ENCODE results near the gene NKAIN4. TPM values are rescaled to one million over a fixed set of nuclear protein-coding genes. Genes with fewer than 3 reads are reported as not detected.

The NKAIN4 gene
- total RNA-seq, 4 donors from 2014 or later, result 0.79 TPM; not detected in 3

DNA sequence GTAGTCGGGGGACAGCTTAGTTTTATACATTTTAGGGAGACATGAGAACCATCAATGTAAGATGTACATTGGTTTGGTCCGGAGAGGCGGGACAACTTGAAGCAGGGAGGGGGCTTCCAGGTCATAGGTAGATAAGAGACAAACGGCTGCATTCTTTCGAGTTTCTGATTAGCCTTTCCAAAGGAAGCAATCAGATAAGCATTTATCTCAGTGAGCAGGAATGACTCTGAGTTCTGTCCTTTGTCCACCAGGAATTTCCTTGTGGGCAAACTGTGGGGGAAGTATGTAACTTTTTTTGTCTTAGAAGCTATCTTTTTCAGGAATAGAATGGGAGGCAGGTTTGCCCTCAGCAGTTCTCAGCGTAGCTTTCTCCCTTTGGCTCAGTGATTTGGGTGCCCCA lies 39.7 kb downstream of the NKAIN4 start:
- in situ Hi-C loops (cut with MboI; ENCODE audit: low pct_ligation_motif_present in 1 of 4, low pct_unique_long_range_greater_than_20kb in 1 of 4, low sequenced_read_pairs in 3 of 4) (no loop called here), intact Hi-C loops (cut with DNase I; ENCODE audit: low total_unique reads) (no loop called here)
- WGBS, 2 donors (ENCODE audit: low coverage in 1 of 2), result 57 to 86% methylated on average over 1 to 6 of the region's 6 CpGs
- H3K4me1 ChIP-seq, result peaks cover 11 to 36% (median 31%) of the 10 kb centered on the region in 4 donors
- H3K27ac ChIP-seq, result peak overlapping the region in 1 of 4 donors; percentile 91
- H3K9me3 ChIP-seq, result no peaks in the 10 kb centered on the region
- H3K4me3 ChIP-seq, result peak overlapping the region in 1 of 4 donors; percentile 96
- no peak for DNase-seq
- H3K27me3 ChIP-seq, result no peaks in the 10 kb centered on the region
- H3K36me3 ChIP-seq, result peaks cover 0 to 9% (median 4%) of the 10 kb centered on the region in 4 donors
- TF ChIP-seq, protein P1, sequence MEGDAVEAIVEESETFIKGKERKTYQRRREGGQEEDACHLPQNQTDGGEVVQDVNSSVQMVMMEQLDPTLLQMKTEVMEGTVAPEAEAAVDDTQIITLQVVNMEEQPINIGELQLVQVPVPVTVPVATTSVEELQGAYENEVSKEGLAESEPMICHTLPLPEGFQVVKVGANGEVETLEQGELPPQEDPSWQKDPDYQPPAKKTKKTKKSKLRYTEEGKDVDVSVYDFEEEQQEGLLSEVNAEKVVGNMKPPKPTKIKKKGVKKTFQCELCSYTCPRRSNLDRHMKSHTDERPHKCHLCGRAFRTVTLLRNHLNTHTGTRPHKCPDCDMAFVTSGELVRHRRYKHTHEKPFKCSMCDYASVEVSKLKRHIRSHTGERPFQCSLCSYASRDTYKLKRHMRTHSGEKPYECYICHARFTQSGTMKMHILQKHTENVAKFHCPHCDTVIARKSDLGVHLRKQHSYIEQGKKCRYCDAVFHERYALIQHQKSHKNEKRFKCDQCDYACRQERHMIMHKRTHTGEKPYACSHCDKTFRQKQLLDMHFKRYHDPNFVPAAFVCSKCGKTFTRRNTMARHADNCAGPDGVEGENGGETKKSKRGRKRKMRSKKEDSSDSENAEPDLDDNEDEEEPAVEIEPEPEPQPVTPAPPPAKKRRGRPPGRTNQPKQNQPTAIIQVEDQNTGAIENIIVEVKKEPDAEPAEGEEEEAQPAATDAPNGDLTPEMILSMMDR (IDR thresholded peaks at IDR 0.05), result no peak
- TF ChIP-seq POLR2A (IDR thresholded peaks at IDR 0.05) (no peak), POLR2AphosphoS5 (IDR thresholded peaks at IDR 0.05) (no peak), EP300 (IDR thresholded peaks at IDR 0.05; ENCODE audit: low read depth) (no peak)

DNA sequence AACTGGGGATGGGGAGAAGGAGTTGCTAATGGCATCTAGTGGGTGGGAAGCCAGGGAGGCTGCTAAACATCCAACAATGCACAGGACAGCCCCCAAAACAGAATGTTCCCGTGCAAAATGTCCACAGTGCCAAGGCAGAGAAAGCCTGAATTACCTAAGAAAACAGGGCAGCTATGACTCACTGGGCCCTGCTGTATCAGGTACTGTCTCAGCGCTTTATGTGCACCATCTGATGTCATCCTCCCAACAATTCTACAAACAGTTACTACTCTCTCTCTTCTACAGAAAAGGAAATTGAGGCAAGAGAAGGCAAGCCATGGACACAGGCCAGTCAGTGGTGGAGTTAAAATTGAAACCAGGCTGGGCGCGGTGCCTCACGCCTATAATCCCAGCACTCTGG lies 41.5 kb downstream of the NKAIN4 start:
- TF ChIP-seq EP300 (IDR thresholded peaks at IDR 0.05; ENCODE audit: low read depth) (no peak), POLR2A (IDR thresholded peaks at IDR 0.05) (no peak), POLR2AphosphoS5 (IDR thresholded peaks at IDR 0.05) (no peak)
- TF ChIP-seq, protein P1 (IDR thresholded peaks at IDR 0.05), result no peak
- H3K27ac ChIP-seq, result no peak overlapping the region
- in situ Hi-C loops (cut with MboI; ENCODE audit: low pct_ligation_motif_present in 1 of 4, low pct_unique_long_range_greater_than_20kb in 1 of 4, low sequenced_read_pairs in 3 of 4) (no loop called here), intact Hi-C loops (cut with DNase I; ENCODE audit: low total_unique reads) (no loop called here)
- 80% methylated on average over 1 to 5 of the region's 5 CpGs for WGBS, 2 donors (ENCODE audit: low coverage in 1 of 2)
- H3K27me3 ChIP-seq, result no peaks in the 10 kb centered on the region
- H3K4me3 ChIP-seq, result no peak overlapping the region
- no peaks in the 10 kb centered on the region for H3K9me3 ChIP-seq
- peaks cover 11 to 36% (median 31%) of the 10 kb centered on the region in 4 donors for H3K4me1 ChIP-seq
- peaks cover 0 to 17% (median 7%) of the 10 kb centered on the region in 4 donors for H3K36me3 ChIP-seq
- DNase-seq, result no peak

DNA sequence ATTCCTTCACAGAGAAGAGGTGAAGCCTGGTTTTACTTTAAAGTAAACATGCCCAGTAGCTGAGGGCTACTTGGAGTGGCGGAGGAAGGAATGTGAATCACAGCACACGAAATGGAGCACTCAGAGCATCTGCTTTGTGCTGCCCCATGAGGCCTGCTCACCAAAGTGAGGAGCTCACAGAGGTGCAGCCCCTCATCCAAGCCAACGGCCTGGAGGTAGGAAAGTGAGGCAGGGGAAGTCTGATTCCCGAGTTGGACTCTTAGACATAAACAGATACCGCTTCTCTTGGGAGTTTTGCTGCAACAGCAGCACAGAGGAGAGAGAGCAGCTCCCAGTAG lies 41.9 kb downstream of the NKAIN4 start:
- no peak overlapping the region for H3K27ac ChIP-seq
- peaks cover 0 to 17% (median 7%) of the 10 kb centered on the region in 4 donors for H3K36me3 ChIP-seq
- H3K27me3 ChIP-seq, result no peaks in the 10 kb centered on the region
- no peaks in the 10 kb centered on the region for H3K9me3 ChIP-seq
- TF ChIP-seq POLR2A (IDR thresholded peaks at IDR 0.05) (no peak), POLR2AphosphoS5 (IDR thresholded peaks at IDR 0.05) (no peak)
- H3K4me3 ChIP-seq, result no peak overlapping the region
- WGBS, 2 donors (ENCODE audit: low coverage in 1 of 2), result 83% methylated on average over 5 of the region's 5 CpGs; no CpG with 5 or more reads in 1 of the 2 donors
- peaks cover 11 to 36% (median 31%) of the 10 kb centered on the region in 4 donors for H3K4me1 ChIP-seq
- in situ Hi-C loops (cut with MboI; ENCODE audit: low pct_ligation_motif_present in 1 of 4, low pct_unique_long_range_greater_than_20kb in 1 of 4, low sequenced_read_pairs in 3 of 4) (no loop called here), intact Hi-C loops (cut with DNase I; ENCODE audit: low total_unique reads) (no loop called here)
- DNase-seq, result no peak

DNA sequence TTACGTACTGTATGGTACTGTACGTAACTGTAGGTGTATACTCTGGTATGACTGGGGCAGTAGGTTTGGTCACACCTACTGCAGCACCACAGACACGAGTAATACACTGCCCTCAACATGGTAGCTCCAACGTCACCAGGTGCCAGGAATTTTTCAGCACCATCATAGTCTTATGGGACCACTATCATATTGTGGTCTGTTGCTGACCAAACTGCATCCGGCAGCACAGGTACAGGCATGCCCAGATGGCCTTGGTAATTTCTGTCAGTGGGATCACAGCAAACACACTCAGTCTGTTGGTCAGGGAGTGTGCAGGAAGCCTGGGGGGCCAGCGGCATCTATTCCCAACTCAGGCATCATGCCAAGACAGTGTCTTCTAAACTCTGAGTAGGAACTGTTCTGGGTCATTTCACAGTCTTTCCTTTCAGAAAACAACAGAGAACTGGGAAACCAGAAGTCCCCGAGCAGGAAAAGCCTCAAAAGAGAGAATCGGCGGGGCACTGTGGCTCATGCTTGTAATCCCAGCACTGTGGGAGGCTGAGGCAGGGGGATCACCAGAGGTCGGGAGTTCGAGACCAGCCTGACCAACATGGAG lies 44.2 kb downstream of the NKAIN4 start:
- Histone ChIP-seq H3K36me3 (peaks cover 0 to 24% (median 7%) of the 10 kb centered on the region in 4 donors), H3K27me3 (no peaks in the 10 kb centered on the region), H3K9me3 (no peaks in the 10 kb centered on the region), H3K4me3 (no peak overlapping the region), H3K4me1 (peaks cover 11 to 30% (median 22%) of the 10 kb centered on the region in 4 donors), H3K27ac (no peak overlapping the region)
- WGBS, 2 donors (ENCODE audit: low coverage in 1 of 2), result 85% methylated on average over 11 of the region's 11 CpGs; no CpG with 5 or more reads in 1 of the 2 donors
- in situ Hi-C loops (cut with MboI; ENCODE audit: low pct_ligation_motif_present in 1 of 4, low pct_unique_long_range_greater_than_20kb in 1 of 4, low sequenced_read_pairs in 3 of 4) (no loop called here), intact Hi-C loops (cut with DNase I; ENCODE audit: low total_unique reads) (no loop called here)
- DNase-seq, result no peak
- TF ChIP-seq, protein P1 (IDR thresholded peaks at IDR 0.05), result no peak
- TF ChIP-seq POLR2A (IDR thresholded peaks at IDR 0.05), result no peak
- no peak for TF ChIP-seq EP300 (IDR thresholded peaks at IDR 0.05; ENCODE audit: low read depth)
- no peak for TF ChIP-seq POLR2AphosphoS5 (IDR thresholded peaks at IDR 0.05)

Measured in transverse colon (tissue), 4 donors.